Fibroblast of lung (primary cell): ENCODE measurements around the gene EPAS1. TPM values are rescaled to one million over a fixed set of nuclear protein-coding genes. Genes with fewer than 3 reads are reported as not detected.

Source experiments
- DNase-seq, 2 donors: peaks; one replicate each; pipeline versions ENCODE4 v3.0.0 to v3.0.0-alpha.2; 2010; ENCODE audit warnings: low read depth in 2 of 2
- H2AFZ ChIP-seq: 2 replicates; pipeline ENCODE4 v1.5.1; 2012; ENCODE audit warnings: low read length, control low read depth, inconsistent platforms
- H3K27ac ChIP-seq: 2 replicates; pipeline ENCODE4 v1.5.1; 2011; ENCODE audit warnings: low read length, control low read depth; ENCODE audit not compliant: insufficient read depth
- H3K27me3 ChIP-seq: 2 replicates; pipeline ENCODE4 v1.5.1; 2011; ENCODE audit warnings: mild to moderate bottlenecking, low read length; ENCODE audit not compliant: control insufficient read depth, insufficient read depth
- H3K36me3 ChIP-seq: 2 replicates; pipeline ENCODE4 v1.5.1; 2011; ENCODE audit warnings: low read length; ENCODE audit not compliant: control insufficient read depth, insufficient read depth
- H3K4me1 ChIP-seq: 2 replicates; pipeline ENCODE4 v1.5.1; 2011; ENCODE audit warnings: low read length; ENCODE audit not compliant: control insufficient read depth, insufficient read depth; ENCODE audit errors: extremely low read depth
- H3K4me2 ChIP-seq: 2 replicates; pipeline ENCODE4 v1.5.1; 2011; ENCODE audit warnings: low read length, control low read depth; ENCODE audit not compliant: insufficient read depth; ENCODE audit errors: extremely low read depth
- H3K4me3 ChIP-seq, 4 experiments: fragments of 200-600 bp in 1 of 4; sonication (generic) in 1 of 4; replicated peaks in 1 of 4; 2 replicates each; pipeline ENCODE4 v1.5.1; 2011 to 2016; ENCODE audit warnings: low read length in 4 of 4, low read depth in 3 of 4, mild to moderate bottlenecking in 3 of 4, control low read depth in 2 of 4, inconsistent platforms in 1 of 4, mixed read lengths in 1 of 4; ENCODE audit not compliant: insufficient read depth in 1 of 4; ENCODE audit errors: control extremely low read depth in 1 of 4
- H3K79me2 ChIP-seq: 2 replicates; pipeline ENCODE4 v1.5.1; 2012; ENCODE audit warnings: mild to moderate bottlenecking, low read length, inconsistent platforms; ENCODE audit not compliant: control insufficient read depth, insufficient read depth
- H3K9ac ChIP-seq: 2 replicates; pipeline ENCODE4 v1.5.1; 2011; ENCODE audit warnings: mild to moderate bottlenecking, low read length, control low read depth; ENCODE audit not compliant: insufficient read depth
- H3K9me3 ChIP-seq: 2 replicates; pipeline ENCODE4 v1.5.1; 2012; ENCODE audit warnings: low read depth, low read length; ENCODE audit not compliant: control insufficient read depth, insufficient read depth
- H4K20me1 ChIP-seq: 2 replicates; pipeline ENCODE4 v1.5.1; 2011; ENCODE audit warnings: low read length; ENCODE audit not compliant: control insufficient read depth, insufficient read depth; ENCODE audit errors: extremely low read depth
- EZH2 ChIP-seq: IDR thresholded peaks from 2 replicates; pipeline ENCODE4 v1.5.1; 2012; ENCODE audit warnings: low read length, control low read depth, mild to moderate bottlenecking; ENCODE audit errors: missing control alignments
- polyA plus RNA-seq, 2 donors: library from polyadenylated mRNA; depleted of rRNA in 1 of 2; stranded (reverse) in 1 of 2; unstranded in 1 of 2; fragments of >200 nt; gene quantifications; 2 replicates each; pipeline ENCODE4 v1.2.1, GENCODE V29; 2011 to 2012; ENCODE audit warnings: missing spikeins in 1 of 2
- total RNA-seq: library from RNA; depleted of rRNA; stranded (reverse); fragments of >200 nt; gene quantifications from 2 replicates; pipeline ENCODE4 v1.2.1, GENCODE V29; 2014
- TF ChIP-seq, protein P1 (sequence below), 2 donors: IDR thresholded peaks in 1 of 2; conservative IDR thresholded peaks in 1 of 2; 1 replicate in 1 of 2; 2 replicates in 1 of 2; pipeline ENCODE4 v1.5.1; 2011 to 2012; ENCODE audit warnings: low read length in 2 of 2, control low read depth in 1 of 2, inconsistent platforms in 1 of 2, low read depth in 1 of 2, mild to moderate bottlenecking in 1 of 2

Gene EPAS1
- total and polyA plus RNA-seq, 2 donors (not counting 1 experiment from before 2014, with no cell fraction given), result 120 to 941 TPM

DNA sequence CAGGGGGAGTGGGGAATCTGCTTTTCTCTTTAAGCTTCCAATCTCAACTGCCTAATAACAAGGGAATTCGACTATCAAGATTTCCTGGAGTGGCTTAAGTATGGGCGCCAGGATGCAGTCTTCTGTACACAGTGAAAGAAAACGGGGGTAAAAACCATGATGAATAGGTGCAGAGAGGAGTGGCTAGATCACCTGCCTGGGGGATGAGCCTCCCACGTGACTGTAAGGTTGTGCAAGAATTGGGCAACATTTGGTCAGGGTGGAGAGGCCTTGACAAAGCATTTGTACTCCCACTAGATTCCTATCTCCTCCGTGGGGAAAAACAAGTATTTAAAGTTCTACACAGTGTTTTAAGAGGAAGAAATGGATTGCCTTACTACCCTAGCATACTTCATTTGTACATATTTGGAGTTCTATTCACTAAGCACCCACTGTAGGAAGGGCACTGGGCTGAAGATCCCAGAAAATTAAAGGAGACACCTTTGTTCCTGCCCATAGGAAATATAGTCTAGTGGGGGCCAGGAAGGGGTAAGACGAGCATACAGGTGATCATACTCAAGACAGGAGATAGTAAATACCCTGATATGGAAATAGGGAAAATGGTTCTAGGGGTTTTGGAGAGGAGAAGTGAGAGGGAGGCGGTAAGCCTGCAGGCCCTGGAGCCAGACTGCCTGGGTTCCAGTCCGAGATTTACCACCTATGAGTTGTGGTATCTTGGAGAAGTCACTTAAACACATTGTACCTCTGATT is 29.2 kb downstream of the EPAS1 start:
- no peak overlapping the region for H3K4me3 ChIP-seq
- DNase-seq, result no peak
- H3K27me3 ChIP-seq, result no peaks in the 10 kb centered on the region
- H3K9me3 ChIP-seq, result no peaks in the 10 kb centered on the region
- no peak overlapping the region for H3K27ac ChIP-seq
- peaks cover 49% of the 10 kb centered on the region for H3K79me2 ChIP-seq
- no peaks in the 10 kb centered on the region for H3K36me3 ChIP-seq
- peaks cover 30% of the 10 kb centered on the region for H3K4me1 ChIP-seq
- no peak overlapping the region for H3K9ac ChIP-seq
- no peak overlapping the region for H3K4me2 ChIP-seq
- no peak overlapping the region for H2AFZ ChIP-seq
- TF ChIP-seq EZH2, result no peak
- TF ChIP-seq, protein P1, sequence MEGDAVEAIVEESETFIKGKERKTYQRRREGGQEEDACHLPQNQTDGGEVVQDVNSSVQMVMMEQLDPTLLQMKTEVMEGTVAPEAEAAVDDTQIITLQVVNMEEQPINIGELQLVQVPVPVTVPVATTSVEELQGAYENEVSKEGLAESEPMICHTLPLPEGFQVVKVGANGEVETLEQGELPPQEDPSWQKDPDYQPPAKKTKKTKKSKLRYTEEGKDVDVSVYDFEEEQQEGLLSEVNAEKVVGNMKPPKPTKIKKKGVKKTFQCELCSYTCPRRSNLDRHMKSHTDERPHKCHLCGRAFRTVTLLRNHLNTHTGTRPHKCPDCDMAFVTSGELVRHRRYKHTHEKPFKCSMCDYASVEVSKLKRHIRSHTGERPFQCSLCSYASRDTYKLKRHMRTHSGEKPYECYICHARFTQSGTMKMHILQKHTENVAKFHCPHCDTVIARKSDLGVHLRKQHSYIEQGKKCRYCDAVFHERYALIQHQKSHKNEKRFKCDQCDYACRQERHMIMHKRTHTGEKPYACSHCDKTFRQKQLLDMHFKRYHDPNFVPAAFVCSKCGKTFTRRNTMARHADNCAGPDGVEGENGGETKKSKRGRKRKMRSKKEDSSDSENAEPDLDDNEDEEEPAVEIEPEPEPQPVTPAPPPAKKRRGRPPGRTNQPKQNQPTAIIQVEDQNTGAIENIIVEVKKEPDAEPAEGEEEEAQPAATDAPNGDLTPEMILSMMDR (conservative IDR thresholded peaks at IDR 0.05 in 1 of 2, IDR thresholded peaks at IDR 0.05 in 1 of 2; ENCODE audit: low read depth in 1 of 2, low read length in 2 of 2), result no peak
- no peaks in the 10 kb centered on the region for H4K20me1 ChIP-seq

DNA sequence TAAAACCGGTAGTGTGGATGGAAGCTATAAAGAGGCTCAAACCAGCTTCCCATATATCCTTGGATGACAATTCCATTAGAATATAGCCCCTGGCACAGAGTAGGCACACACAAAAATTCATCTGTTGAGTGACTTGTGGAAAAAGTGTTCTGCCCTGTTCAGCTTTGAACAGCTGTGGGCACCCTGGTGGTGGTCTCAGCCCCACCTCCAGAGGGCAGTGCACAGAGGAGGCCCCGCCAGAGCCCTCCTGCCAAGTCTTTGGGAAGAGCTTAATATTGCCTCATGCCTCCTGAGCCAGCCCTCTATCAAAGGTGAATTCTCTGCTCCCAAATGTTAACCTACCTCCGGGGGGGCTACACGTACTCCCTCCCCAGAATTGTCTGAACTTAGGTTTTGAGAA is 30.4 kb downstream of the EPAS1 start:
- no peaks in the 10 kb centered on the region for H3K9me3 ChIP-seq

DNA sequence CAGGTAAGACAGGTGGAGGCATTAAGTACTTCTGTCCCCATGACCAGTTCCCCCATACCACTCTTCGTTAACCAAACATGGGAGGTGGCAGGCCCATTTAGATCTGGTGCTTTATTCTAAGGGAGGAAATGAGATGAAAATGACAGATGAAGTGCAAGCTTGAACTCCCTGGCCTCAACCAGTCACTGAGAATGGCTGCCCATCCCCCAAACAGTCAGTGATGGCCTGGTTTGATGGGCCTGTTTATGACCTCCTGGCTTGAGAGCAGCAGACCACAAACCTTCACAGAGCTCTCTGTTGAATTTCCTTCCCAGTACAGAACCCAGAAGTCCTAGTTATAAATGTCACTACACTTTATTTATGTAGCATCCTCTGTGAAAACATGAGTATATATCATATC is 31.1 kb downstream of the EPAS1 start:
- no peak for DNase-seq
- Histone ChIP-seq H3K27me3 (no peaks in the 10 kb centered on the region), H3K9me3 (no peaks in the 10 kb centered on the region), H2AFZ (no peak overlapping the region), H3K4me3 (no peak overlapping the region), H3K27ac (no peak overlapping the region), H3K4me1 (peaks cover 47% of the 10 kb centered on the region), H4K20me1 (no peaks in the 10 kb centered on the region), H3K4me2 (no peak overlapping the region), H3K79me2 (peaks cover 50% of the 10 kb centered on the region), H3K36me3 (no peaks in the 10 kb centered on the region), H3K9ac (no peak overlapping the region)
- TF ChIP-seq, protein P1 (conservative IDR thresholded peaks at IDR 0.05 in 1 of 2, IDR thresholded peaks at IDR 0.05 in 1 of 2; ENCODE audit: low read depth in 1 of 2, low read length in 2 of 2), result no peak
- no peak for TF ChIP-seq EZH2

More for the DNA sequence above, 30.4 kb downstream of the EPAS1 start:
- H3K4me2 ChIP-seq, result no peak overlapping the region
- H3K4me3 ChIP-seq, result no peak overlapping the region
- H3K36me3 ChIP-seq, result no peaks in the 10 kb centered on the region
- DNase-seq, result no peak
- H3K79me2 ChIP-seq, result peaks cover 47% of the 10 kb centered on the region
- TF ChIP-seq EZH2, result no peak
- TF ChIP-seq, protein P1 (conservative IDR thresholded peaks at IDR 0.05 in 1 of 2, IDR thresholded peaks at IDR 0.05 in 1 of 2; ENCODE audit: low read depth in 1 of 2, low read length in 2 of 2), result no peak
- H3K27ac ChIP-seq, result no peak overlapping the region
- no peak overlapping the region for H2AFZ ChIP-seq
- peaks cover 41% of the 10 kb centered on the region for H3K4me1 ChIP-seq
- H3K27me3 ChIP-seq, result no peaks in the 10 kb centered on the region
- no peaks in the 10 kb centered on the region for H4K20me1 ChIP-seq
- H3K9ac ChIP-seq, result no peak overlapping the region
